Nasal cavity respiratory epithelium epithelial cell of viscerocranial mucosa (primary cell): ENCODE results near the gene CD96. TPM values are rescaled to one million over a fixed set of nuclear protein-coding genes. Genes with fewer than 3 reads are reported as not detected.

Experiments used
- total RNA-seq: library from RNA; depleted of rRNA; stranded (reverse); fragments of >200 nt; gene quantifications from 2 replicates; pipeline ENCODE4 v1.2.3, GENCODE V29; 2014

The CD96 gene
- under 0.01 TPM in 1 of 2 replicates, not detected in the other for total RNA-seq

GRCh38 chr3:111541911-111542483 lies at the start of gene CD96:
Gene CD96, plus strand, starts transcription at chr3:111542197. Its CDS starts 52 bp downstream, at chr3:111542249.

DNA sequence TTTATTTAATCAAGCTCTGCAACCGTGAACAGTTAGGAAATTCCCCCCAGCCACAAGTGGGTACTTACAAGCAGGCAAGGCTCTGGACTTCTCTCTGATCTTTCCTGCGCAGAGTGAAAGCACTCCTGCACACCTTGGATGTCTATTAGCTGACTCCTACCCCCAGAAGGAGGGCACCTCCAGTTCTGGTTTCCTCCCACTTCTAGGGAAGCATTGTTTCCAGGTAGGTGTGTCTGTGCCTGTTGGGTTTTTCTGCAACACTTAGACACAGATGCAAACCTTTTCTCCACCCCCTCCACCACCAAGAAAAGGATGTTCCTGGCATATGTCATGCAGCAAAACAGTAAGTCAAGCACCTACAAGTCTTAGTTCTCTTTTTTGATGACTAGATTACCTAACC lies 53.2 kb downstream of the CD96 start, which contains the start of gene ZBED2:
Gene ZBED2, minus strand, starts transcription at position 115 of the 400 bp plus-strand sequence. CDS start 1,145 bp downstream, outside the sequence.

Other genes with a start within 250 kb of the CD96 start
- 2.1 and 8.2 TPM in 2 replicates for gene ZBED2, start 53.1 kb downstream of the CD96 start, total RNA-seq
- 10.9 and 27.2 TPM in 2 replicates for gene PLCXD2, start 132.5 kb downstream of the CD96 start, total RNA-seq